SH-SY5Y (cell line): ENCODE data around the gene UTP14C.

Experiments used
- GATA2 ChIP-seq: IDR thresholded peaks from 2 replicates; pipeline ENCODE4 v1.6.1; 2011; ENCODE audit warnings: mild to moderate bottlenecking, low read depth, low read length
- GATA3 ChIP-seq: IDR thresholded peaks from 2 replicates; pipeline ENCODE4 v1.6.1; 2011; ENCODE audit warnings: low read depth, mild to moderate bottlenecking, low read length, moderate library complexity

GRCh38 chr13:51976423-51976822 is 48.1 kb upstream of the UTP14C start:
- TF ChIP-seq GATA3: no peak
- no peak for TF ChIP-seq GATA2
